Left renal pelvis (tissue), 4 donors: ENCODE measurements around the gene ZER1. TPM values are rescaled to one million over a fixed set of nuclear protein-coding genes. Genes with fewer than 3 reads are reported as not detected.

Experiments
- DNase-seq, 4 donors: peaks; one replicate each; pipeline ENCODE4 v3.0.0-alpha.2; 2013; ENCODE audit warnings: low read depth in 4 of 4, low spot score in 3 of 4
- polyA plus RNA-seq, 4 donors: library from polyadenylated mRNA; unstranded; fragments of 120-200 nt; gene quantifications; one replicate each; pipeline ENCODE4 v1.2.1, GENCODE V29; 2013; ENCODE audit not compliant: insufficient read length in 4 of 4

Gene ZER1
- polyA plus RNA-seq, 4 donors: 28.6 to 39.9 (median 31.3) TPM

DNA sequence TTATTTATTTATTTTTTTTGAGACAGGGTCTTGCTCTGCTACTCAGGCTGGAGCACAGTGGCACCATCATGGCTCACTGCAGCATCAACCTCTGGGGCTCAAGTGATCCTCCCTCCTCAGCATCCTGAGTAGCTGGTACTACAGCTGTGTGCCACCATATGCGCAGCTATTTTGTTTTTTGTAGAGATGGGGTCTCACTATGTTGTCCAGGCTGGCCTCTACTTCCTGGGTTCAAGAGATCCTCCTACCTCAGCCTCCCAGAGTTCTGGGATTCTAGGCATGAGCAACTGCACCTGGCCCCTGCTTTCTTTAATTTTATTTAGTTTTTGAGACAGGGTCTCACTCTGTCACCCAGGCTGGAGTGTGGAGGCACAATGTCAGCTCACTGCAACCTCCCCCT lies 28.3 kb downstream of the ZER1 start:
- DNase-seq: no peak

DNA sequence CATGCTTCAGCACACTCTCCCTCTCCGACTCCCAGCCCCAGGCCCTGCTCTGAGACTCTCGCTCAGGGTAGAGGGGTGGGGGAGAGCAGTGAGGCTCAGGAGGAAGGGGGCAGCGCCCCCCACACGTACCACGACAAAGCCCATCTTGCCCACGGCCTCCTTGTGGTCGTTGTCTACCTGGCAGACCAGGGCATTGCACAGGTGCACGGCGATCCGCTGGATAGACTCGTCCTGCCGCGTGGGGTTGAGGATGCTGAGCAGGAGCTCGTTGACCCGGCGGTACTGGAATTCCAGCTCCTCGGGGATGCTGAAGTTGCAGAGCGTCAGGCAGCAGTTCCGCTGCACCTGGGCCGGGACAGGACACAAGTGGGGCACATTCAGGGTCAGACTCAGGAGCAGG lies 29.3 kb downstream of the ZER1 start:
- no peak for DNase-seq

DNA sequence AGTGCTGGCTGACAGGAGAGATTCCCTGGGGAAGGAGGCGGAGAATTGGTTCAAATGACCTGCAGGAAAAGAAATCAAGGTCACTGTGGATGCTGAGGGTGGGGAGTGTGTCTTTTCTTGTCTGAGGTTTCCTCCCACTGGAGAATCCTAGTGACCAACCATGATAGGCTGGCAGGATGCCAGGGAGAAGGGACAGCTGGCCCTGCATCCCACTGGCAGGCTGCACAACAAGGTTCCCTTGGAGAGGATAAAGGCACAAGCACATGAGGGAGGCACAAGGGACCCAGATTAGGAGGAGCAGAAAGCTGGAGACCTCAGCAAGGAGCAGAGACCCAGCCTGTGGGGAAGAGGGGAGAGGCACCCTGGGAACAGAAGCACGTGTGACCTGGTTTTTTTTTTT lies 36.4 kb downstream of the ZER1 start:
- DNase-seq: no peak

DNA sequence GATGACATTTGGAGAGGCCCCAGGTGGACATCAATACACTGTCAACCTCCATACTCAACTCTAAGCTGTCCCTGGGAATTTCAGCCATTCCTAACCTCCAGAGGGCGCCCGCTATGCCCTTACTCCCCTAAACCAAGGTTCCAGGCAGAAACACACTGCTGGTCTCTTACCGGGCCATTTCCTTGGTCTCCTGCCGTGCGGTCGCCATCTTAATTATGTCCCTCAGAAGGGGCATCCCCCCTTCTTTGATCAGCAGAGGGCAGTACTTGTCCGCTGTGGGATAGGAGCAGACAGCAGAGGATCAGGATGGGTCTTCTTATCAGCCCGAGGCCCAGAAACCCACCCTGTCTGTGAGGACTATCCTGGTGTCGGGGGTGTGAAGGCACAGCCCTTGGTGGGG lies 38.5 kb downstream of the ZER1 start:
- DNase-seq: peak; percentile 54 to 64 (median 59)

DNA sequence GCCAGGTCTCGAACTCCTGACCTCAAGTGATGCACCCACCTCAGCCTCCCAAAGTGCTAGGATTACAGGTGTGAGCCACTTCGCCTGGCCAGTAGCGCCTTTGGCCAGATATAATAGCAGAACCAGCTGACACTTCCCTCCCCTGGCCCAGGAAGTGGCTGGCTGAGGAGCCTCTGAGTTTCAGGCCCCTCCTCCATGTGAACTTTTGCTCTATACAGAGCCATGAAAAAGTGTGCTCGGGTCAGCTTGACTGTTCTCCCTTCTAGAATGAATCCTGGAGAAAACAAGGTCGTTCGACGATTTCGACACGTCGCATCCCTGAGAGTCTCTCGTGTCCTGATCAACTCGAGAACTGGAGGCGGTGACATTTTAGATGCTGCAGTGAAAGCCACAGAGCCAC lies 39.2 kb downstream of the ZER1 start:
- no peak for DNase-seq

DNA sequence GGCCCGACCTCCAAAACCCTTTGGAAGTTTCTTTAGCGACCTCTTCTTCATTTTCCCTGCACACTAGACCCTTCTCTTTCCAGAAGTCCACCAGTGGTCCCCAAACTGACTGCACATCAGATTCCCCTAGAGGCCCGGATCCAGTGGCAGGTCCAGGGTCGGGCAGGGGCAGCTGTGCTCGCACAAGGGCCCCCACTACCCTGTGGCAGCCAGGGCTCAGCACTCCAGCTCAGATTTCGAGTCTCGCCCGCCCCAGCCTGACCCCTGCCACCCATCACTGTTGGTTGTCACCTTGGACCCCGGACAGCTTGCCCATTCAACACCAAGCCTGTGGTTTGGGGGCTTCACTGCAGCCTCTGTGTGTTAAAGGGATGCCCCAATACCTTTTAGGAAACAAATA lies 40.0 kb downstream of the ZER1 start:
- DNase-seq: no peak

DNA sequence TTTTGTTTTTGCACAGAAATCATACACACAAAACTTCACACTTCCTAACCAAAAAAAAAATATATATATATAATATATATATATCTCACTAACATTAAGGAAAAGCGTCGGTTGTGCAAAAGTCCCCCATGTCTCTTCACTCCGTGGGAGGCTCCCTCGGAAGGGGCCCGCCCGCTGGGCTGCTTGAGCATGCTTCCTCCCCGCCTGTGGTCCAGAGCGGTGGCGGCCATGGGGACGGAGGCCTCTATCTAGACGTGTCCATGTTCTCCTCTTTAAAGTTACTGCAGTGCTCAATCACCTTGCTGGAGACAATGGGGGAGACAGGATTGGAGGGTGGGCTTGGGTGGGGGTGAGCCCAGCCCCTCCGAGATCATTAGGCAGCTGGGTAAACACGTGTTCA lies 40.6 kb downstream of the ZER1 start:
- no peak for DNase-seq

DNA sequence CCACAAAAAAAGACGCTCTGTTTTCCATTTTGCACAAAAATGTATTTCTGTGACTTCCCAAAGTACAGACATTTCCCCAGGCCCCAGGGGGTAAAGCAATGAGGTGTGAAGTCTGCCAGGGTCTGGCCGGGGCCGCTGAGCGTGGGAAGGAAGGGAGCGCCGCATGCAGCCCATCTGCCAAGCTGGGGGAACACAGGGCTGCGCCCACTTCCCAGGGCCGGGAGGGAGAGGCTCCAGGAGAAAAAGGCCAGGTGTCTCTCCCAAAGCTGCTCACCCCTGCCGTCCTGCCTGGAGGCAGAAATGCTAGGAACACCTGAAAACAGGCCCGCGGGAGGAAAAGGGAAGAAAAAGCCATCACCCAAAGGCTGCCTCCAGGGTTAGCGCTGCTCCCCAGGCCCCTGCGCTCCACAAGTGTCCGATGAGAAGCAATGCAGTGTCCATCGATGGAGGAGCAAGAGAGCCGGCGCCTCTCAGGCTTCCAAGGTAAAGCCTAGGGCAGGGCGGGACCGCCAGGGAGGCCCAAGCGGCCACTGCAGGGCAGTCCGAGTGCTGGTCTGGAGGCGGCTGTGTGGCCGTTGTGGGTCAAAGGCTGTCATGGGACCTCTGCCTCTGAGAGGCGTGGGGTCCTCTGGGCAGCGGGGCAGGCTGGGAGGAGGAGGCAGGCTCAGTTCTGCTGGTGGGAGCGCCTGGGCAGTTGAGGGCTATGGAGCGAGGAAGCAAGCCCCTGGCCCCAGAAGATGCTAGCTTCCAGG lies 41.8 kb downstream of the ZER1 start:
- DNase-seq: no peak

DNA sequence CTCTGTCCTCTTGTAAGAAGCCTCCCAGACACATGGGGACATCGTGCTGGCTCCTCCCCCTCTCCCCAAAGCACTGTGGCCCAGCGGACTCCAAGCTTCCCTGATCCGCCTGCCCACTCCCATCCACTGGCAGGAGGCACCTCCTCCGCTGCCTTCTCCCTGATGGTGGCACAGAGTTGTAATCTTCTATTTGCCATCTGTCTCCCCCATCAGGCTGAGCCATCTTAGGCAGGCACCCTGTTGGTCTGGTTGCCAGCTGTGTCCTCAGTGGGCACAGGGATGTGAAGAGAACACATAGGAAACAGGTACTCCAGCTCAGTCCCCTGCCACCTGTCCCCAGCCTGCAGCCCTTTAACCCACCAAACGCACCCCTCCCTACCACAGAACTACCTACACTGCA lies 42.4 kb downstream of the ZER1 start:
- no peak for DNase-seq

DNA sequence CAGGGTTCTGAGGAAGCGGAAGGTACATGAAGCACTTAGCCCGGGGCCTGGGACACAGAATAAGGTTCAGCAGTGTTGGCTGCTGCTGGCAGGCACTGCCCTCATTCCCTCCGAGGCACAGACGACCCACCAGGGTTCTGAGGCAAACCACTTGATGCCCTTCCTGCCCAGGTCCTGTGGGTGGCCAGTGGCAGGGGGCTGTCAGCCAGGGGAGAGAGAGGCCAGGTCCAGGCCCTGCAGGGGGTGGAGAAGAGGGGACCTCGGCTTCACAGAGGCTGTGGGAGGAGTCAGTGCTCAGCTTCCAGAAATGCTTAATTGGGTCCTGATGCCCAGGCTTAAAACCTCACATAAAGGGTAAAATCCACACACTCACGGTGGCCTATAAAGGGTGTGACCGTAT lies 43.4 kb downstream of the ZER1 start:
- DNase-seq: no peak

DNA sequence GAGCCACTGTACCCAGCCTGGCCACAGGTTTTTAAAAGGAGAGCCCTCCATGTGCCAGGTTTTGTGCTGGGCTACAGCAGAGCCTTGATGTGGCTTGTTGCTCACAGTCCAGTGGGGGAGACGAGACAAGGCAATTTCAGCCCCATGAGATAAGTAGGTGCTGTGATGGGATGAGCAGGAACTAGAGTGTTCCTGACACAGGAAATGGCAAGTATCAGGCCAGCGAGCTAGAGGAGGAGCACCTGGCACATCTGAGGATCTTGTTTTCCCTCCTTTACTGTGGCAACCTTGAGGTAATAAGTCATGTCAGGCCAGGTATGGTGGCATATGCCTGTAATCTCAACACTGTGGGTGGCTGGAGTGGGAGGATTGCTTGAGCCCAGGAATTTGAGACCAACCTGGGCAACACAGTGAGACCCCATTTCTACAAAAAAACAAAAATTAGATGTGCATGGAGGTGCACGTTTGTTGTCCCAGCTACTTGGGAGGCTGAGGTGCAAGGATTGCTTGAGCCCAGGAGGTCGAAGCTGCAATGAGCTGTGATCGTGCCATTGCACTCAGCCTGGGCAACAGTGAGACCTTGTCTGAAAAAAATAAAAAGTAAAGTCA lies 44.0 kb downstream of the ZER1 start:
- DNase-seq: no peak

DNA sequence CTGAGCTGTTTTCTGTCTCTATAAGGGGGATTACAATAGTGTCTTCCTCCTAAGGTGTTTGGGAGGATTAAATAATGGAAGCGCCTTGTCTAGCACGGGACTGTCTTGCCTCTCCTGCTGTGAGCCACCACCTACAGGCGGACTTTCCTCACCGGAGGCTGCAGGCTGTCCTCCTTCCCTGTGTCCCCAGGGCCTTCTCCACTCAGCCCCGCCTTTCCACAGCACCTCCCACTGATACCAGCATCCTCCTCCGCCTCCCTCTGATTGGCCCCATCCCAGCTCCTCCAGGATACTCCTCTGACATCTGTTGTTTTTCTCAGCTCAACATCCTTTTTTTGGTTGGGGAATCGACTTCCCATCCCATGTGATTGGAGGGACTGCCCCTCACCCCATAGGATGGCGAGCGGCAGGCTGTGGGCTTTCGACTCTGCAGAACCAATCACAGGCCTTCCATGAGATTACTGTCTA lies 46.9 kb downstream of the ZER1 start:
- DNase-seq: no peak

DNA sequence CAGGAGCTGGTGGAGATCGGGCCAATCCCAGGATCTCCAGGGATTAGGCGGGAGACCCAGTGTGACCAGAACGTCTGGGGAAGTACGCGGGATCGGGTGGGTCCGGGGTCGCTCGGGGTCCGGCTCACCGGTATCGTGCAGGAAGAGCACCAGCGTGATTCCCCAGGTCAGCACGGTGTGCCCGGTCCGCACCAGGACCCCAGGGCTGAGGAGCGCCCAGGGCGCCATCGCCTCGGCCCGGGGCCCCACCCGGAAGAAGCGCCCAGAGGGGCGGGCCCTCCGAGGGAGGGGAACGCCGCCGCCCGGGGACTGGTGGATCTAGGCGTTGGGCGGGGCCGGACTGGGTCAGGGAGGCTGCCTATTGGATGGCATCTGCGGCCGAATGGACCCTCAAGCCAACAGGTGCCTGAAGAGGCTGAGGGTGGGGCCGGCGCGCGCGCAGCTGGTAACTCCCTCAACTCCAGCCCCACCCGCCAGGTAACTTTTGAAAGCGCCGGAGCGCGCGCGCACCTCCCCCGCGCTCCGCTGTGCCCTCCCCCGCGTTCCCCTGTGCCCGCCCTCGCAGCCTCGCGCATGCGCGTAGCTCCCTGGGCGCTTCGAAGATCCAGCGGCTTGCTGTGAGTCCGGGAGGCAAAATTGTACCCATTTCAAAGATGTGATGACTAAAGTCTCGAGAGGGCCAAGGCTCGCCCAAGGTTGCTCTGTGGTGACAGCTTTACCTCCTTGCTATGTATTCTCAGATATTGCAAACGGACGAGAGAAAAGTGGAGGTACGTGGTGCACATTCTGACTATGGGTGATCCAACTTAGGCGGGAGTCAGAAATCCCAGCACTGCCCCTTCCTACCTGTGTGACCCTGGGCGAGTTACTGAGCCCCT lies 47.6 kb downstream of the ZER1 start, which contains the start of gene ZDHHC12:
TSS of gene ZDHHC12 (minus strand) at position 262 of the 878 bp plus-strand sequence. CDS start at position 228, 34 bp downstream.
- DNase-seq: peak; percentile 69 to 85 (median 83)

DNA sequence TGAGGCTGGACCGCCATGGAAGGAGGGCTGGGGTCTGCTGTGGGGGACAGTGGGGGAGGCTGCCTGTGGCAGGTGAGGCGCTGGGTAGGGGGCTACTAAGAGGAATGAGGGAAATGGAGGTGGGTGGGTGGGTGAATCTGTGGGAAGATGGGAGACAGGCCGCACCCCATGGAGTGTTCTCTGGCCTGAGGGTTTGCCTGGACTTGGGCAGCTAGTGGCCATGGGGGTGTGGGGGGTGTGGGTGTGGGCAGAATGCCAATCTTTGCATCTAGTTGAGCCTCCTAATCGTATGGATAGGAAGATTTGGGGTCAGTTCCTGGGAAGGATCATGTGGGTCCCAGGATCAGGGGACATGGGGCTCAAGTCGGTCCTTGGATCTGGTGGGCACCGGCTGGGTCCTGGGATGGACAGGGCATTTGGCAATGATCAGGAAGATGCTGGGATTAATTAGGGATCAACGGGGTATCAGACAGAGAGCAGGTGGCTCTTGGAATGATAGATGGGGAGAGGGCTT lies 48.3 kb downstream of the ZER1 start:
- no peak for DNase-seq

DNA sequence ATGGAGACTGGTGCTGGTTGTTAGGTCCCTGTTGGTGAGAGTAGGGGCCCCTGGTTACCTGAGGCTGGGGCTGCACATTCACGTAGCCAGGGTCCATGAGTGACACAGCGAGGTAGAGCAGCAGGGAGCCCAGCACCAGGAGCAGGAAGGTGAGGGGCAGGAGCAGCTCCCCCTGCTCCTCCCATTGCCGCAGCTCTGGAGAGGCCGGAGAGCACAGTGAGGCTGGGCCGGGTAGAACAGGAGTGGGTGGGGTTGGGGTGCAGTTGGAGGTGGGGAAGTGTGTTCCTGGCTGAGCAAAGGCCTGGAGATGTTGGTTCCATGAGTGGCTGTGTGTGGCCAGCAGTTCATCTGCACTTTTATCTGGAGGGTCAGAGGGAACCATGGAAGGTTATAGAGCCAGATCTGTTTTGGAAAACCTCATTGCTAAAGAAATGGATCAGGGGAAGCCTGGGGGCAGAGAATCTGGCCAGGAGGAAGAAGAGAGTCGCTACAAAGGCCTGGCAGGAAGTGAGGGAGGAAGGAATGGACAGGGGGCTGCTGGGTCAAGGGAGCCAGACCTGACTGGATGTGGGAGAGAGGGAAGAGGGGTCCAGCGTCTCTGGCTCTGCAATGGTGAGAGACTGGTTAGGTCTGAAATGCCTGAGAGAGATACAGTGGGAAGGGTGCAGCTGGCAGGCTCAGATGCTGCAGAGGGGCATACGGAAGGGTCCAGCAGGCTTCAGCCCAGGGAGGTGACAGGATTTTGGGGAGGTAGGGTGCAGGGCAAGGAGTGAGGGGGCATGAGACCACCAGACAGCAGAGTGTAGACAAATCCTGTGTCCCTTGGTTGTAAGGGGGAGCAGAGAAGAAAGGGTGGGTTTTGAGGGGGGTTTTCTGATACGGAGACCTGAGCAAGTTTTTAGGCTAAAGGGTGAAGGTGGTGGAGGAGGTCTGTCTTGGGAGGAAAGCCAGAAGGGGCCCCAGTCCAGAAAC lies 49.1 kb downstream of the ZER1 start:
- no peak for DNase-seq

DNA sequence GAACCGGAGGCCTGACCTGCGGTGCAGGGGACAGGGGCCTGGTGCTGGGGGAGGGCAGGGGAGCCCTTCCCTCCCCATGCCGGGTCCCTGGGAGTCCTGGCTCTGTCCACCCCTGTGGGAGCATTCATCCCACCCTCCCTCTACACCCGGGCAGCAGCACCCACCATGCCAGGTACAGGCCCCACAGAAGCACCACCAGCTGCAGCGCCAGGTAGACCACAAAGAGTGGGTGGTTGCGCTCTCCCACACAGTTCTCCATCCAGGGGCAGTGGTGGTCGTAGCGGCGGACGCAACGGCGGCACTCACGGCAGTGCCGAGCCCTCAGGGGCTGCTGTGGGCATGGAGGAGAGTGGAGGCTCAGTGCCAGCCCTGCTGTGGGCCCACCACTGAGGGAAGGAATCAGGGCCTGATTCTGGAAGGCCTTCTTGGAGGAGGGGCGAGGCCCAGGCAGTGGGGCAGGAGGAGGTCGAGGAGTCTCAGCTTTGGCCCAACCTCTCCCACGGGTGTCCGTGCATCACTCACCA lies 50.2 kb downstream of the ZER1 start:
- DNase-seq: no peak

DNA sequence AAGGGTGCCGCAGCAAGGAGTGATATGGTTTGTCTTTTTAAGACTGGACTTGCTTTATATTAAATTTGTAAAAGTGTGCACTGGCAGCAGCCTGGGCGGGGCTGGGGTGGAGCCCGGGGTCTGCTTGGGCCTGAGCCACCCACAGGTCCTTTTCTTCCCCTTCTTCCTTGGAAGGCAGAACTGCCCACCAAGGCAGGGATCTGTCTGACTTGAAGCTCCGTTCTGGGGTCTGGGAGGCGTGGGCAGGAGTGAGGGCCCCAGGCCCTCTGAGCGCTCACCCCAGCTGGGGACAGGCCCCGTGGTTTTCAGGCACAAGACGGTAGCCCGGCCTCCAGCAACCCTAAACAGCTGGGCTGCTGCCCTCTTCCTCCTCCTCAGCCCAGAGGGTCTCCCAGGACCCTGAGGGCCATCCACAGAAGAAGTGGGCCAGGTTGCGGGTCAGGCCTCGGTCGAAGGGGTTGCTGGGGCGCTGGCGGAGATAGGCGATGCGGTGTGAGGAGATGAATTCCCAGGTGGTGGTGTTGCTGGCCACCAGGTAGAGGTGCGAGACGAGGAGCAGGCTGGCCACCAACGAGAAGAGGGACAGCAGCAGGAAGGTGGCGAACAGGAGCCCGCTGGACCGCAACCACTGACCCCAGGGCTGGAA lies 50.8 kb downstream of the ZER1 start:
- DNase-seq: no peak

DNA sequence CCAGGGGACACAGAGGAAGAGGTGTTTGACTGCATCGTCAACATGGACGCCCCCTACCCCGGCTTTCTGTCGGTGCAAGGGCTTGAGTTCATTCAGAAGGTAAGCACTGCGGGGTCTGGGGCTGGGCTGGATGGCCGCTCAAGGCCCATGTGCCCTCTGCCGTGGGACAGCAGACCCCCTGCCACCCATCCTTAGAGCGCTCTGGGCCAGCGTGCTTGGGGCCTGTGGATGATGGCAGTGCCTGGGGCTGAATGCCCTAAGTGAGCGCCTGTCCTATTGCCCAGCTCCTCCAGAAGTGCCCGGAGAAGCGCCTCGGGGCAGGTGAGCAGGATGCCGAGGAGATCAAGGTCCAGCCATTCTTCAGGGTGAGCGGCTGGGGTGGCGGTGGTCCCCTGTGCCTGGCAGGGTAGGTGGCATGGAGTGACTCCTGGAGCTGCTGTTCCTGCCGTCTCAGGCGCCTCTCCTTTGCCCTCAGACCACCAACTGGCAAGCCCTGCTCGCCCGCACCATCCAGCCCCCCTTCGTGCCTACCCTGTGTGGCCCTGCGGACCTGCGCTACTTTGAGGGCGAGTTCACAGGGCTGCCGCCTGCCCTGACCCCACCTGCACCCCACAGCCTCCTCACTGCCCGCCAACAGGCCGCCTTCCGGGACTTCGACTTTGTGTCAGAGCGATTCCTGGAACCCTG lies 51.7 kb downstream of the ZER1 start:
- DNase-seq: no peak

DNA sequence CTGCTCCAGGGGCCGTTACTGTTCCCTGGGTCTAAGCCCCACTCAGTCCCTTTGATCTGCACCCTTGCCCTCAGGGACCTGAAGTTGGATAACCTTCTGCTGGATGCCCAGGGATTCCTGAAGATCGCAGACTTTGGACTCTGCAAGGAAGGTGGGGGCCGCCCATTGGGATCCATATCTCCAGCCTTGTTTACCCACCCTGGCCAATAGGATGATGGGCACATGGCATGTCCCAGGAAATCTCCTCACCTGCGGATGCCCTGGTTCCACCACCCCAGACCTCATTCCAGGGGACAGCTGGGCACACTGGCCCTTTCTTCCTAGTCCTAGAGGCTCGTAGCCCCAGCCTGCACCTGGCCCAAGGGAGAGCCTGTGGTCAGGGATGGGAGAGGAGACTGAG lies 53.3 kb downstream of the ZER1 start:
- no peak for DNase-seq
